Left lung (tissue), 10 donors: ENCODE results near the gene PLXDC2. TPM values are rescaled to one million over a fixed set of nuclear protein-coding genes. Genes with fewer than 3 reads are reported as not detected.

Experiments
- ATAC-seq: fragments of 200-7000 bp; cut with Tn5 transposase; one replicate; pipeline ENCODE4 v1.9.1; 2020; ENCODE audit warnings: moderate library complexity
- DNase-seq, 4 donors: peaks; one replicate each; pipeline ENCODE4 v3.0.0-alpha.2; 2013 to 2020
- H3K27ac ChIP-seq, 2 donors: fragments of 200-600 bp; sonication (generic) in 1 of 2; one replicate each; pipeline versions ENCODE4 v1.5.0 to v1.8.0; 2020 to 2021
- H3K27me3 ChIP-seq, 2 donors: fragments of 200-600 bp; sonication (generic) in 1 of 2; one replicate each; pipeline versions ENCODE4 v1.5.0 to v1.8.0; 2020 to 2021
- H3K36me3 ChIP-seq, 2 donors: fragments of 200-600 bp; sonication (generic) in 1 of 2; one replicate each; pipeline versions ENCODE4 v1.5.0 to v1.8.0; 2020 to 2021
- H3K4me1 ChIP-seq, 2 donors: fragments of 200-600 bp; one replicate each; pipeline ENCODE4 v1.8.0; 2021
- H3K4me3 ChIP-seq, 2 donors: fragments of 200-600 bp; sonication (generic) in 1 of 2; one replicate each; pipeline versions ENCODE4 v1.5.0 to v1.8.0; 2020 to 2021; ENCODE audit warnings: mild to moderate bottlenecking in 1 of 2
- H3K9me3 ChIP-seq, 2 donors: fragments of 200-600 bp; sonication (generic) in 1 of 2; one replicate each; pipeline versions ENCODE4 v1.5.0 to v1.8.0; 2020 to 2021
- CTCF ChIP-seq, 2 donors: fragments of 200-600 bp; sonication (generic) in 1 of 2; IDR thresholded peaks; one replicate each; pipeline versions ENCODE4 v1.5.0 to v1.8.0; 2021; ENCODE audit warnings: antibody characterized with exemption in 2 of 2
- intact Hi-C, 2 donors: fragments of 100-400 bp; cut with DNase I; formaldehyde crosslinking; loops; one replicate each; pipeline versions ENCODE4 v1.11.2 to v1.14.2; 2022
- polyA plus RNA-seq, 6 donors: library from polyadenylated mRNA; unstranded; fragments of 120-200 nt; gene quantifications; one replicate each; pipeline ENCODE4 v1.2.1, GENCODE V29; 2013; ENCODE audit not compliant: insufficient read length in 6 of 6
- total RNA-seq, 2 donors: library from RNA; stranded (reverse); fragmentation: NEBNext Ultra II Directional; extraction: Animal tissue kit (Norgen Biotek cat#: 25700); gene quantifications; one replicate each; pipeline ENCODE4 v1.2.1, GENCODE V29; 2021
- donor health status: DM: no; HTN: yes; CAD: no.
- donor health status: DM: no; HTN: no; CAD: no.

PLXDC2 gene
- total and polyA plus RNA-seq, 8 donors = 85.3 to 127 (median 112) TPM

DNA sequence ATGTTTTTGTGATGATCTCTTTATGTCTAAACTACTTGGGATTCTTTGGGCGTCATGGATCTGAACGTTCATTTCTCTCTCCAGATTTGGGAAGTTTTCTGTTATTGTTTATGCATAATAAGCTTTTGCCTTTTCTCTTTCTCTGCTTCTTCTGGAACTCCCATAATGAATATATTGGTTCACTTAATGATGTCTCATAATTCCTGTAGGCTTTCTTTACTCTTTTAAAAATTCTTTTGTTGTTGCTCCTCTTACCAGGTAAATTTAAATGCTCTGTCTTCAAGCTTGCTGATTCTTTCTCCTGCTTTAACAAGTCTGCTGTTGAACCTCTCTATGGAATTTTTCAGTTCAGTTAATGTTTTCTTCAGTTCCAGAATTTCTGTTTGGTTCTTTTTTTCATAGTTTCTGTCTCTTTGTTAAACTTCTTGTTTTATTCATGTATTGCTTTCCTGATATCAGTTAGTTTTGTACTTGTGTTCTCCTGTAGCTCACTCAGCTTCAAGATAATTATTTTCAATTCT is 317.5 kb downstream of the PLXDC2 start:
- no peak for TF ChIP-seq CTCF (IDR thresholded peaks at IDR 0.05)
- no peak for DNase-seq
- intact Hi-C loops = no loop called here
- H3K4me3 ChIP-seq = no peak overlapping the region
- no peak for ATAC-seq
- peaks cover 0 to 25% of the 10 kb centered on the region in 2 donors for H3K9me3 ChIP-seq
- no peaks in the 10 kb centered on the region for H3K4me1 ChIP-seq
- H3K36me3 ChIP-seq = no peaks in the 10 kb centered on the region
- H3K27ac ChIP-seq = no peak overlapping the region
- H3K27me3 ChIP-seq = no peaks in the 10 kb centered on the region

DNA sequence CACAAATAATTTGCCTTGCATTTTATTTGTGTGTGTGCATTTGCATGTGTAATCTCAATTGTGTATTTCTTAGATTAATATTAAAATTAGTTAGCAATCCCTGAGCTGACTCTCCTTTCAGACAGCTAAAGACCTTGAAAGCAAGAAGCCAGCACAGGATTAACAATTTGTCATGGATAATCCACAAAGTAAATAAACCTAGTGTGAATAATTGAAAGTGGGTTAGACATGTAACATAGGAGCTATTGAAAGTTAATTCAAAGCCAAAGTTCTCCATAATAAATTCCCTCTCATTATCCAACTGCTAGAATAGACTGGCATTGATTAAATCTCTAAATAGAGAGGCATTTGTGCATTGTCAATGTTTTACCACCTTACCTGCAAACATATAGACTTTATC is 326.1 kb downstream of the PLXDC2 start:
- Histone ChIP-seq H3K36me3 (no peaks in the 10 kb centered on the region), H3K27me3 (no peaks in the 10 kb centered on the region), H3K4me3 (no peak overlapping the region), H3K4me1 (no peaks in the 10 kb centered on the region), H3K9me3 (no peaks in the 10 kb centered on the region), H3K27ac (no peak overlapping the region)
- intact Hi-C loops = no loop called here
- TF ChIP-seq CTCF (IDR thresholded peaks at IDR 0.05) = no peak
- DNase-seq (no peak), ATAC-seq (no peak)

- intact Hi-C loops = no loop called here
- Histone ChIP-seq H3K27ac (no peak overlapping the region), H3K4me1 (no peaks in the 10 kb centered on the region), H3K27me3 (no peaks in the 10 kb centered on the region), H3K4me3 (no peak overlapping the region), H3K36me3 (peaks cover 0 to 3% of the 10 kb centered on the region in 2 donors), H3K9me3 (no peaks in the 10 kb centered on the region)
- DNase-seq (no peak), ATAC-seq (no peak)
- no peak for TF ChIP-seq CTCF (IDR thresholded peaks at IDR 0.05)
These were observed 328.0 kb downstream of the PLXDC2 start for GRCh38 chr10:20144268-20144667.

- intact Hi-C loops = no loop called here
- H3K27me3 ChIP-seq = no peaks in the 10 kb centered on the region
- TF ChIP-seq CTCF (IDR thresholded peaks at IDR 0.05) = no peak
- H3K9me3 ChIP-seq = no peaks in the 10 kb centered on the region
- peaks cover 0 to 3% of the 10 kb centered on the region in 2 donors for H3K36me3 ChIP-seq
- ATAC-seq (no peak), DNase-seq (no peak)
- no peaks in the 10 kb centered on the region for H3K4me1 ChIP-seq
- no peak overlapping the region for H3K27ac ChIP-seq
- H3K4me3 ChIP-seq = no peak overlapping the region
These were observed 329.8 kb downstream of the PLXDC2 start for GRCh38 chr10:20146004-20146403.

GRCh38 chr10:20147684-20148083 is 331.5 kb downstream of the PLXDC2 start:
- Histone ChIP-seq H3K9me3 (no peaks in the 10 kb centered on the region), H3K4me3 (no peak overlapping the region), H3K4me1 (no peaks in the 10 kb centered on the region), H3K36me3 (peaks cover 0 to 3% of the 10 kb centered on the region in 2 donors), H3K27ac (no peak overlapping the region), H3K27me3 (no peaks in the 10 kb centered on the region)
- TF ChIP-seq CTCF (IDR thresholded peaks at IDR 0.05) = no peak
- intact Hi-C loops = no loop called here
- ATAC-seq (no peak), DNase-seq (no peak)
